HepG2 (cell line): ENCODE results near the gene SEZ6. TPM values are rescaled to one million over a fixed set of nuclear protein-coding genes. Genes with fewer than 3 reads are reported as not detected.

Experiments used
- ARID3A ChIP-seq: IDR thresholded peaks from 2 replicates; pipeline ENCODE4 v1.6.1; 2012; ENCODE audit warnings: low read depth, low read length, improper control_type of control experiment
- KLF12 ChIP-seq: sonication (generic); formaldehyde crosslinking; IDR thresholded peaks from 2 replicates; pipeline ENCODE4 v1.4.0; 2020; ENCODE audit warnings: missing genetic modification reagents, borderline replicate concordance
- KLF16 ChIP-seq, 2 experiments: sonication (generic) in 1 of 2; formaldehyde crosslinking in 1 of 2; IDR thresholded peaks; 2 replicates each; pipeline versions ENCODE4 v1.6.1 to v1.8.0; 2016 to 2023; ENCODE audit warnings: missing genetic modification reagents in 2 of 2, missing compliant biosample characterization in 1 of 2
- KMT2A ChIP-seq: sonication (generic); formaldehyde crosslinking; IDR thresholded peaks from 2 replicates; pipeline ENCODE4 v1.4.0; 2020; ENCODE audit warnings: missing genetic modification reagents
- MZF1 ChIP-seq: sonication (generic); formaldehyde crosslinking; IDR thresholded peaks from 2 replicates; pipeline ENCODE4 v1.8.1; 2023; ENCODE audit warnings: mild to moderate bottlenecking, missing genetic modification reagents, borderline replicate concordance
- NFKBIZ ChIP-seq: IDR thresholded peaks from 2 replicates; pipeline ENCODE4 v1.6.1; 2018; ENCODE audit warnings: missing genetic modification reagents, missing compliant biosample characterization
- SRY ChIP-seq: sonication (generic); formaldehyde crosslinking; IDR thresholded peaks from 2 replicates; pipeline ENCODE4 v1.8.0; 2022; ENCODE audit warnings: mild to moderate bottlenecking, missing genetic modification reagents
- TBX3 ChIP-seq: fragments of 450-650 bp; IDR thresholded peaks from 2 replicates; pipeline ENCODE4 v1.6.1; 2017; ENCODE audit warnings: antibody characterized with exemption, mild to moderate bottlenecking, inconsistent platforms, borderline replicate concordance
- ZBTB4 ChIP-seq: sonication (generic); formaldehyde crosslinking; IDR thresholded peaks from 2 replicates; pipeline ENCODE4 v1.4.0; 2020; ENCODE audit warnings: missing genetic modification reagents, mild to moderate bottlenecking, borderline replicate concordance
- ZNF160 ChIP-seq: sonication (generic); formaldehyde crosslinking; IDR thresholded peaks from 2 replicates; pipeline ENCODE4 v1.8.0; 2022; ENCODE audit warnings: mild to moderate bottlenecking, inconsistent platforms, missing genetic modification reagents
- ZNF326 ChIP-seq: sonication (generic); formaldehyde crosslinking; IDR thresholded peaks from 2 replicates; pipeline ENCODE4 v1.4.0; 2020; ENCODE audit warnings: missing genetic modification reagents, borderline replicate concordance
- ZNF333 ChIP-seq: sonication (generic); formaldehyde crosslinking; IDR thresholded peaks from 2 replicates; pipeline ENCODE4 v1.4.0; 2020; ENCODE audit warnings: mild to moderate bottlenecking, missing genetic modification reagents, borderline replicate concordance
- ZNF503 ChIP-seq: sonication (generic); formaldehyde crosslinking; IDR thresholded peaks from 2 replicates; pipeline ENCODE4 v1.4.0; 2020; ENCODE audit warnings: missing genetic modification reagents
- ZNF687 ChIP-seq: sonication (generic); formaldehyde crosslinking; IDR thresholded peaks from 2 replicates; pipeline ENCODE4 v1.5.1; 2020; ENCODE audit warnings: mild to moderate bottlenecking, missing genetic modification reagents, moderate library complexity
- ZNF784 ChIP-seq: sonication (generic); formaldehyde crosslinking; IDR thresholded peaks from 2 replicates; pipeline ENCODE4 v1.5.1; 2020; ENCODE audit warnings: missing genetic modification reagents, mild to moderate bottlenecking, borderline replicate concordance
- polyA plus RNA-seq, 8 experiments: library from polyadenylated mRNA; depleted of rRNA in 3 of 8; stranded (reverse) in 7 of 8; unstranded in 1 of 8; fragments of >200 nt; fragmentation: Illumina TruSeq in 4 of 8; extraction: Trizol in 4 of 8; gene quantifications; 2 replicates each; pipeline versions ENCODE4 v1.2.1 to v1.2.3, GENCODE V29; 2011 to 2016; ENCODE audit warnings: low read depth in 4 of 8, missing spikeins in 1 of 8, mixed read lengths in 1 of 8; ENCODE audit not compliant: insufficient read depth in 1 of 8
- total RNA-seq, 5 experiments: library from RNA; depleted of rRNA; stranded (reverse); fragments of >200 nt; fragmentation: Illumina TruSeq; extraction: Trizol; gene quantifications; 2 replicates each; pipeline ENCODE4 v1.2.3, GENCODE V29; 2016; ENCODE audit warnings: low read depth in 1 of 5

SEZ6 gene
- total and polyA plus RNA-seq, 2 of the 13 experiments (the other 11 are each of a cell fraction or from before 2014, with no cell fraction given), result not detected

- TF ChIP-seq ZNF784 (CRISPR knock-in tag) (no peak), ARID3A (peak; percentile 31; the same call in 1 of the 2 replicates), ZNF160 (CRISPR knock-in tag) (no peak; the same call in 1 of the 2 replicates), MZF1 (CRISPR knock-in tag) (no peak), TBX3 (no peak), SRY (CRISPR knock-in tag) (peak; percentile 78; the same call in 1 of the 2 replicates), ZNF333 (CRISPR knock-in tag) (no peak), KLF16 (CRISPR knock-in tag; IDR thresholded peaks at IDR 0.05) (peak in 1 of 2 experiments; percentile 76; a peak in 1 of 4 replicates), NFKBIZ (CRISPR knock-in tag) (no peak), ZNF687 (peak; percentile 42), ZNF503 (CRISPR knock-in tag) (no peak), KLF12 (CRISPR knock-in tag) (peak; percentile 22; the same call in 1 of the 2 replicates), KMT2A (no peak), ZNF326 (no peak), ZBTB4 (CRISPR knock-in tag) (peak; percentile 86)
Observed at GRCh38 chr17:28951991-28952975, 53.5 kb downstream of the SEZ6 start (continued).
